ENCODE data around the gene ZNF107. TPM values are rescaled to one million over a fixed set of nuclear protein-coding genes. Genes with fewer than 3 reads are reported as not detected.

ZNF107 gene
- total RNA-seq, 1 experiment from 2014 or later, result 24.7 TPM

DNA sequence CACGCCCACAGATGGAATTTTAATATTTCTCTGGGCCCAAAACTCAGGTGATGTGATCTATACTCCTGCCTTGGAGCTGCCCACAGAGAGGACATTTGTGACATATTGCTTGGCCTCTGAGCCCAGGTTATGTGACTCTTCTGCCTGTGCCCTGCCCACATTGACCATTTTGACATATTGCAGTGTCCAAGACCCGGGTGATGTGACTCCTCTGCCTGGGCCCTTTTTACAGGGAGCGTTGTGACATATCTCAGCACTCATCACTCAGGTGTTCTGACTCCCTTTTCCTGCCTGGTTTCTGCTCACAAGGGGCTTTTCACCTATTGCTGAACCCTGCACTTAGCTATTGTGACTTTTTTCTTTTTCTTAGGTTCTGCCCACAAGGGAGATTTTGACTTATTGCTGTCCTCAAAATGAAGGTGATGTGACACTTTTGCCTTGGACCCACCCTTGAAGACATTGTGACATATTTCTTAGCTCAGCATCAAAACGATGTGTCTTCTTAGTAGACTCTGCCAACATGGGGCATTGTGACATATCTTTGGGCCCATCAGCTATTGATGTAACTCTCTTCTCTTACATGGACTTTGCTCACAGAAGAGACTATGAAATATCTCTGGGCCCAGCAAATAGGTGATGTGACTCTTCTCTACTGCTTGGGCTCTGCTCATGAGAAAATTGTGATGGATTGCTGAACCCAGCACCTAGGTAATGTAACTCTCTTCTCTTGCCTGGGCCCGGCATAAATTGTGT, 11.0 kb upstream of the ZNF107 start:
- Mint-ChIP-seq H3K27ac (no peak overlapping the region), H3K36me3 (ENCODE audit: insufficient read depth in 1 of 3, low read depth in 3 of 3) (peaks cover 8 to 30% (median 17%) of the 10 kb centered on the region in 3 experiments; a peak in 6 of 7 replicates), H3K9me3 (peaks cover 93 to 94% of the 10 kb centered on the region in 2 experiments), H3K27me3 (ENCODE audit: low read depth) (no peaks in the 10 kb centered on the region; the same call in 1 of the 2 replicates), H3K4me3 (no peak overlapping the region), H3K4me1 (no peaks in the 10 kb centered on the region)
- no peak overlapping the region for H3K18ac ChIP-seq (ENCODE audit: insufficient read length, low read depth, low read length)
- H3K14ac ChIP-seq (ENCODE audit: insufficient read depth, low read length), result no peak overlapping the region
- no peak overlapping the region for H4K5ac ChIP-seq (ENCODE audit: insufficient read length, low read depth, low read length)
- no peak overlapping the region for H3K4ac ChIP-seq (ENCODE audit: low read depth, low read length)
- no peak overlapping the region for H4K8ac ChIP-seq (replicated peaks; ENCODE audit: insufficient read length, low read depth, low read length)
- H3K79me2 ChIP-seq (ENCODE audit: insufficient read depth, low read length), result no peaks in the 10 kb centered on the region
- no peak overlapping the region for H3K9ac ChIP-seq (ENCODE audit: extremely low read depth, insufficient read length, low read length)
- no peak overlapping the region for H3K4me2 ChIP-seq (ENCODE audit: insufficient read depth, insufficient read length, low read length)
- no peak overlapping the region for H2BK120ac ChIP-seq (ENCODE audit: low read depth, low read length, poor library complexity, severe bottlenecking)
- no peak overlapping the region for H3K27ac ChIP-seq (ENCODE audit: insufficient read length, low read depth, low read length)
- H3K56ac ChIP-seq (ENCODE audit: insufficient read length, low read depth, low read length), result no peak overlapping the region
- no peak overlapping the region for H2BK20ac ChIP-seq (ENCODE audit: low read depth, low read length, poor library complexity, severe bottlenecking)
- TF ChIP-seq, protein P1, sequence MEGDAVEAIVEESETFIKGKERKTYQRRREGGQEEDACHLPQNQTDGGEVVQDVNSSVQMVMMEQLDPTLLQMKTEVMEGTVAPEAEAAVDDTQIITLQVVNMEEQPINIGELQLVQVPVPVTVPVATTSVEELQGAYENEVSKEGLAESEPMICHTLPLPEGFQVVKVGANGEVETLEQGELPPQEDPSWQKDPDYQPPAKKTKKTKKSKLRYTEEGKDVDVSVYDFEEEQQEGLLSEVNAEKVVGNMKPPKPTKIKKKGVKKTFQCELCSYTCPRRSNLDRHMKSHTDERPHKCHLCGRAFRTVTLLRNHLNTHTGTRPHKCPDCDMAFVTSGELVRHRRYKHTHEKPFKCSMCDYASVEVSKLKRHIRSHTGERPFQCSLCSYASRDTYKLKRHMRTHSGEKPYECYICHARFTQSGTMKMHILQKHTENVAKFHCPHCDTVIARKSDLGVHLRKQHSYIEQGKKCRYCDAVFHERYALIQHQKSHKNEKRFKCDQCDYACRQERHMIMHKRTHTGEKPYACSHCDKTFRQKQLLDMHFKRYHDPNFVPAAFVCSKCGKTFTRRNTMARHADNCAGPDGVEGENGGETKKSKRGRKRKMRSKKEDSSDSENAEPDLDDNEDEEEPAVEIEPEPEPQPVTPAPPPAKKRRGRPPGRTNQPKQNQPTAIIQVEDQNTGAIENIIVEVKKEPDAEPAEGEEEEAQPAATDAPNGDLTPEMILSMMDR (conservative IDR thresholded peaks at IDR 0.05), result no peak
- H2BK15ac ChIP-seq (ENCODE audit: low read depth, low read length), result no peak overlapping the region
- no peaks in the 10 kb centered on the region for H3K4me1 ChIP-seq (ENCODE audit: insufficient read depth, low read length)
- no peak for DNase-seq
- no peaks in the 10 kb centered on the region for H3K27me3 ChIP-seq (ENCODE audit: insufficient read depth, low read length)
- H3K23ac ChIP-seq (ENCODE audit: insufficient read length, low read depth, low read length), result no peak overlapping the region
- H3K9me3 ChIP-seq (ENCODE audit: control insufficient read depth, low read depth, low read length), result peaks cover 90% of the 10 kb centered on the region
- H2AFZ ChIP-seq (ENCODE audit: low read length), result no peak overlapping the region
- H4K20me1 ChIP-seq (ENCODE audit: control insufficient read depth, insufficient read depth, insufficient read length), result no peaks in the 10 kb centered on the region
- H3K23me2 ChIP-seq (ENCODE audit: insufficient read length, low read depth, low read length, poor library complexity, severe bottlenecking), result no peaks in the 10 kb centered on the region
- WGBS (ENCODE audit: extremely low coverage, insufficient read length, low lambda C conversion rate), result no CpG with 5 or more reads among the region's 5 CpGs
- H3T11ph ChIP-seq (ENCODE audit: low read length), result no peak overlapping the region
- H4K91ac ChIP-seq (ENCODE audit: insufficient read length, low read depth, low read length), result no peak overlapping the region
- H2BK5ac ChIP-seq (ENCODE audit: insufficient read length, low read length), result no peak overlapping the region
- no peaks in the 10 kb centered on the region for H3K79me1 ChIP-seq (ENCODE audit: insufficient read depth, low read depth, low read length, poor library complexity, severe bottlenecking)
- no peak overlapping the region for H2AK5ac ChIP-seq (ENCODE audit: insufficient read length, low read length)
- H2BK12ac ChIP-seq (ENCODE audit: insufficient read length, low read depth, low read length), result no peak overlapping the region

Measured in H9 (cell line).